Measurements from ENCODE around the gene TMEM132A.

DNA sequence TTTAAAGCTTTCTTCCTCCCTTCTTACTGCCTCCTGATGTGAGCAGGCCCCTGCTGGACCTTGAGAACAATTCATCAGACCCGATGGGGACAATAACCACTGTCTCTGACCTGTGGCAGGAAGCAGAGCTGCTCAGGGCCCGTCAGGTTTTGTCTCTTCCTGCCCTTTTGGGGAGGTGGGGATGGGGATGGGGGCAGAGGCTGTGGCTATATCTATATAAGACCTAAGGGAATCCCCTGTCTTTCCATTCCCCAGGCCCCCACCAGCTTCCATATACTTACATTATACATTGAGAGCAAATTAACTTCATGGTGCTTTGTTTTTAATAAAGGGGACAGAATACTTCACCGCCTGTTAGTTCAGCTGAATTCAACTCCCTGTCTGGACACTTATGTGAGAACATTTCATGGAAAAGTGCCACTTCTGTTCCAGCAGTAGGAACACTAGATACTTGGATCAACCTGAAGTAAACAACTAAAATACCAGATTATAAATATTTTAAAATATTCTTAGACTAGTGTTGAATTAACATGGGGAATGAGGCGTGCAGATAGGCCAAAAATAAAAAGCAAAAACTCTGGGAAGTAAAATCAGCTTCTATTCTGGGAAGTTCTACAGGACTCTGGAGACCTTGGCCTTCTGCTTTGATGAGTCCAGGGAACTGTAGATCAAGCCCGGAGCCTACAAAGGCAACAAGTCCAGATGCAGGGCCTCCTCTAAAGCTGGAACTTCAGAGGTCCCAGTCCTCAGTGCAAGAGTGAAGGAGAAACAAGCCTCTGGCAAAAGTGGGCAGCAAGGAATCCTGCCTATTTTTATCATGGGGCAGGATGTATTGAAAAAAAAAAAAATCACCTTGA, 45.8 kb upstream of the TMEM132A start:
- TF ChIP-seq, protein P1, sequence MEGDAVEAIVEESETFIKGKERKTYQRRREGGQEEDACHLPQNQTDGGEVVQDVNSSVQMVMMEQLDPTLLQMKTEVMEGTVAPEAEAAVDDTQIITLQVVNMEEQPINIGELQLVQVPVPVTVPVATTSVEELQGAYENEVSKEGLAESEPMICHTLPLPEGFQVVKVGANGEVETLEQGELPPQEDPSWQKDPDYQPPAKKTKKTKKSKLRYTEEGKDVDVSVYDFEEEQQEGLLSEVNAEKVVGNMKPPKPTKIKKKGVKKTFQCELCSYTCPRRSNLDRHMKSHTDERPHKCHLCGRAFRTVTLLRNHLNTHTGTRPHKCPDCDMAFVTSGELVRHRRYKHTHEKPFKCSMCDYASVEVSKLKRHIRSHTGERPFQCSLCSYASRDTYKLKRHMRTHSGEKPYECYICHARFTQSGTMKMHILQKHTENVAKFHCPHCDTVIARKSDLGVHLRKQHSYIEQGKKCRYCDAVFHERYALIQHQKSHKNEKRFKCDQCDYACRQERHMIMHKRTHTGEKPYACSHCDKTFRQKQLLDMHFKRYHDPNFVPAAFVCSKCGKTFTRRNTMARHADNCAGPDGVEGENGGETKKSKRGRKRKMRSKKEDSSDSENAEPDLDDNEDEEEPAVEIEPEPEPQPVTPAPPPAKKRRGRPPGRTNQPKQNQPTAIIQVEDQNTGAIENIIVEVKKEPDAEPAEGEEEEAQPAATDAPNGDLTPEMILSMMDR (conservative IDR thresholded peaks at IDR 0.05) = no peak
- no peak for TF ChIP-seq EZH2 (IDR thresholded peaks at IDR 0.05; ENCODE audit: low read depth)

All from PC-9 (cell line).